Skeletal muscle satellite cell (primary cell): ENCODE results near the gene CTIF.

Experiments
- H3K27me3 ChIP-seq: 2 replicates; pipeline ENCODE4 v1.7.0; 2013; ENCODE audit warnings: low read length; ENCODE audit not compliant: control insufficient read depth, insufficient read depth
- H3K36me3 ChIP-seq: 2 replicates; pipeline ENCODE4 v1.7.0; 2013; ENCODE audit warnings: mild to moderate bottlenecking, control low read depth, low read length; ENCODE audit not compliant: insufficient read depth
- H3K4me1 ChIP-seq: 2 replicates; pipeline ENCODE4 v1.7.0; 2013; ENCODE audit warnings: low read length; ENCODE audit not compliant: control insufficient read depth, insufficient read depth
- H3K4me2 ChIP-seq: 2 replicates; pipeline ENCODE4 v1.7.0; 2013; ENCODE audit warnings: mild to moderate bottlenecking, low read length
- H3K4me3 ChIP-seq: 2 replicates; pipeline ENCODE4 v1.7.0; 2013; ENCODE audit warnings: low read length
- H3K9ac ChIP-seq: 2 replicates; pipeline ENCODE4 v1.7.0; 2013; ENCODE audit warnings: mild to moderate bottlenecking, low read depth, low read length, moderate library complexity
- H3K9me3 ChIP-seq: replicated peaks from 2 replicates; pipeline ENCODE4 v1.7.0; 2013; ENCODE audit warnings: mild to moderate bottlenecking, control low read depth, low read length

Gene CTIF

DNA sequence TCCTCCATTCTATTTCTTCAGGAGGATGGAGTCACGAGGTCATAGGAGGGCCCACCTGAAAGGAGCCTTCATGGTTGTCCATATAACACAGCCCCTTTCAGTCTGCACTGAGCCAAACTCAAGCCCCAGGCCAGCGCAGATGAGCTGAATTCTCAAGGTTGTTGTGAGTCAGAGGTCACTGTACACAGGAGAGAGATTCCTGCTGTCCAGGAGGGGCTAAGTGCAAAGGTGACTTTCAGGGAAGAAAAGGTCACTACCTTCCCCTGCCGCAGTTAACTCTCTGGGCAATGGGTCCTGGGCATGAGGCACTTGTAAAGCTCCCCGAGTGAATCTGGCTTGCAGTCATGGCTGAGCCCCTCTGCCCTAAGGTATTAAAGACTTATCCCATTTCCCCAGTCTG, 150.7 kb downstream of the CTIF start:
- no peaks in the 10 kb centered on the region for H3K27me3 ChIP-seq
- H3K9me3 ChIP-seq: no peaks in the 10 kb centered on the region
- H3K4me1 ChIP-seq: peaks cover 11% of the 10 kb centered on the region
- no peak overlapping the region for H3K4me2 ChIP-seq
- H3K36me3 ChIP-seq: peaks cover 13% of the 10 kb centered on the region
- H3K9ac ChIP-seq: no peak overlapping the region
- H3K4me3 ChIP-seq: no peak overlapping the region

DNA sequence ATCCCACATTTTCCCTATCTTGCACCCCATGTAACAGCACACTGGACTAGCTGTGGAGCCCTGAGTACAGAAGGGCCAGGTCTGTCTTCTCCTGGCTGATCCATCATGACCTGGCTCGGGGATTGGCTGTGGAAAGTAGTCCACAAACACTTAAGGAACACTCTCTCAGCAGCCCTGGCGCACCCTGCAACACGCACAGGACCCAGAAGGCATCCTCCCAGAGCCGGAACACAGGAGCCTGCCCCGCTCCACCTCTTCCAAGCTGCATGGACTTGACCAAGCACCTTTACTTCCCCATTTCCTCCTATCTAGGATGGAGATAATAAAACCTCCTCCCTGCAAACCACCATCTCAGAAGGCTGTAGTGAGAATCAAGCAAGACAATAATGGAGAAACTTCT, 151.7 kb downstream of the CTIF start:
- Histone ChIP-seq H3K36me3 (peaks cover 13% of the 10 kb centered on the region), H3K4me1 (peaks cover 11% of the 10 kb centered on the region), H3K9ac (no peak overlapping the region), H3K4me3 (no peak overlapping the region), H3K9me3 (no peaks in the 10 kb centered on the region), H3K27me3 (no peaks in the 10 kb centered on the region), H3K4me2 (no peak overlapping the region)

DNA sequence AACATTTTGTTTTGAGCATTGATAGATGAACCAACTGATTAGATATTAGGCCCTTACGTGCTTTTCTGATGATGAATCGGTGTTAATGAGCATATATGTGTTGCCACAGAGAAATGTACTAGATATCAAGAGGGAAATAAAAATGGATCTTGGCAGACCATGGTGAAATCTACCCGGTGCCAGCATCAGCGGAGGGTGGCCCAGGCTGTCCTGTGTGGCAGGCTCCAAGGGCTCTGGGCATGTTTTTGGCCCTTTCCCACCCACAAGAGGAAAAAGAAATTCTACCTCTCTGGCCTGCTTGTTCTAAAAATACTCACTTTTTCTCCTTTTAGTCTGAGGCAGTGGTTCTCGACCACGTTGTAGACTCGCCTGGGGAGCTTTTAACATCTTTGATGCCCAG, 154.2 kb downstream of the CTIF start:
- Histone ChIP-seq H3K27me3 (no peaks in the 10 kb centered on the region), H3K9me3 (no peaks in the 10 kb centered on the region), H3K4me1 (peaks cover 11% of the 10 kb centered on the region), H3K4me2 (no peak overlapping the region), H3K36me3 (peaks cover 3% of the 10 kb centered on the region), H3K4me3 (no peak overlapping the region), H3K9ac (no peak overlapping the region)

DNA sequence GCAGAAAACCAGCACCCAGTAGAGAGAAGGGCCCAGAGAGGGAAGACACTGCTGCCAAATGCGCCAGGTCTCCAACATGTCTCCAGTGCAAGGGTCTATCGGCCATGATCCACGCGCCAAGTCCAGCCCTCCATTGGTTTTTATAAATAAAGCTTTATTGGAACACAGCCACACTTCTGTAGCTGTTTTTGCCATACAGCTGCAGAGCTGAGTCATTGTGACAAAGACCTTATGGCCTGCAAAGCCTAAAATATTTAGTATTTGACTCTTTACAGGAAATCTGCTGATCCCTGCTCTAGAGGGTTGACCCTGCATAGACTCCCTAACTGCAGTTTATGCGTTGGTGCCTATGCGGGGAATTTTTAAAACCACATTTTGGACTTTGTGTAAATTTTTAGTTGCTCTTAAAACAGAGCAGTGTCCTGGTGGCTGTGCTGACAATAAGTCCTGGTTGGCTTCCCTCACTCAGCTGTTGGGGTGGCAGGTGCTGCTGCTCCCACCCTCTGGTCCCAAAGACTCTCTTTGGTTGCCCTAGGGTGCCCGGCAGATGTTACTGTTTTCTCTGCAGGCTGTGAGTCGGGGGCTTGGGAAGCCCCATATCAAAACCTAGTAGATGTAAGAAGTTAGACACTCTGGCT, 154.9 kb downstream of the CTIF start:
- H3K9me3 ChIP-seq: no peaks in the 10 kb centered on the region
- H3K36me3 ChIP-seq: peaks cover 3% of the 10 kb centered on the region
- no peak overlapping the region for H3K4me2 ChIP-seq
- peaks cover 11% of the 10 kb centered on the region for H3K4me1 ChIP-seq
- H3K4me3 ChIP-seq: no peak overlapping the region
- H3K27me3 ChIP-seq: no peaks in the 10 kb centered on the region
- H3K9ac ChIP-seq: no peak overlapping the region

DNA sequence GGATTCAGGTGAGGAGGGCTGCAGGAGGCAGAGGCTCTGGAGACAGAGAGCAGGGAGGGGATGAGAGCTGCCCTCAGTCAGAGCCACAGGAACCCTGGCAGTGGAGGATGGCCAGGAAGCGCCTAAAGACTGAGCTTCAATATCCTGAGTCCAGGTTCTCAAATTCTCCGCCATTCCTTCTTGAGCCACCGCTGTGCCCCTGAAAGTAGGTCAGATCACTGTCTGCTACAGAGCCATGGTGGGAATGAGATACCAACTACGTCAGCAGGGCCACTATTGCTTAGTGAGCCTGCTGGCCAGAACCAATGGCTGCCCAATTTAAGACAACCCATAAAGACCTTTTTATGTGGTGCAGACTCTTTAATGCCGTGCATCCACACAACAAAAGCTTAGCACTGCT, 155.5 kb downstream of the CTIF start:
- H3K9ac ChIP-seq: no peak overlapping the region
- peaks cover 11% of the 10 kb centered on the region for H3K4me1 ChIP-seq
- no peaks in the 10 kb centered on the region for H3K9me3 ChIP-seq
- no peaks in the 10 kb centered on the region for H3K36me3 ChIP-seq
- no peak overlapping the region for H3K4me2 ChIP-seq
- no peak overlapping the region for H3K4me3 ChIP-seq
- H3K27me3 ChIP-seq: no peaks in the 10 kb centered on the region

DNA sequence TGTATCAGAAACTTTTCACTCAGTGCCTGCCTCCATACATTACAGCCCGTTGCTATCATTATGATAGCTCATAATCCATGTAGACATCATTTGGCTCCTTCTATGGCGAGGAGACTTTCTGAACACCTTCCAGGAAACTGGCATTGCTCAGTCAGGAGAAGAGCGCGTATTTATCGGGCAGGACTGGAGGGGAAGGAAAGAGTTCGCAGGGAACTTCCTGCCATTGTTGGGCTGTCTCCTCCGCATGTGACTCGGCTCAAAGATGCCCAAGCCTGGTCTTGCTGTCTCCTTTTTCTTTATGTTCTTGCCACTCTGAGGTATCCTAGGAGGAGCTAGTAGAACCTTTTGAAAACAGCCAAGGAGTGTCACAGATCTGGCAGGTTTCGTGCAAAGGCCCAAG, 156.8 kb downstream of the CTIF start:
- H3K27me3 ChIP-seq: no peaks in the 10 kb centered on the region
- H3K4me2 ChIP-seq: no peak overlapping the region
- no peak overlapping the region for H3K4me3 ChIP-seq
- peaks cover 3% of the 10 kb centered on the region for H3K36me3 ChIP-seq
- H3K9me3 ChIP-seq: no peaks in the 10 kb centered on the region
- H3K4me1 ChIP-seq: peaks cover 11% of the 10 kb centered on the region
- H3K9ac ChIP-seq: no peak overlapping the region

DNA sequence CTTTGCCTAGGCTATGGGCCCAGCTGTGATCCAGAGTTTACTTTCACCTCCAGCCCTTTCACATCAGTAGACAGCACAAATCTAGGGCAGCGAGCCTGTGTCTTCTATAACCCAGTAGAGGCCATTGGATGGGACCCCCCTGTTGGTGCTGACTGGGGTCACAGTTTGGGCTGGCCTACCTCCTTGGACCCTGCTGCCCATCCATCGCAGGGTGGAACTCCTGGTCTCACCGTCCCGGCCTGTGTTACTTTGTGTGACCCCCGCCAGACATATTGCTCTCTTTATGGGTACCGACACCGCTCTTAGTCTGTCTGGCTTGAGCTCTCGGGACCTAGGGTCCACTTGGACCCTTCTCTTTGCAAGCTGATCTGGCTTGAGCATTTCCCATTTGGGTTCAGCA, 157.4 kb downstream of the CTIF start:
- Histone ChIP-seq H3K9ac (no peak overlapping the region), H3K4me1 (peaks cover 11% of the 10 kb centered on the region), H3K4me2 (no peak overlapping the region), H3K4me3 (no peak overlapping the region), H3K27me3 (no peaks in the 10 kb centered on the region), H3K36me3 (peaks cover 3% of the 10 kb centered on the region), H3K9me3 (no peaks in the 10 kb centered on the region)

DNA sequence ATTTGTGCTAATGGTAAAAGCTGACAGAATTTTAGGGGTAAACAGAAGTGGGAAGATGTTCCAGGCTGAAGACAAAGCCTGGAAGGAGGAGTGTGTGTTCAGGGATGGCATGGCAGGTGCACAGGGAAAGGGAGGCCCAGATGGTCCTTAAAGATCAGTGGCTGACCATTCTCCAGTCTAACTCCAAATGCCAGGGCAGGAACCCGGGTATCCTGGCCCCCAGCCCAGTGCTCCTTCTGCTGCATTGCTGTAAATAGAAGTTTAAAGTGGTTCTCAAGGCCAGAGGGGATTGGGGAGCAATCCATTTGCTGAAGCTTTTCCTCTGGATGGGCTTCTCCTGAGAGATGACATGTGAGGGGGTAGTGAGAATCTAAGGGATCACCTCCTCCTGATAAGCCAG, 158.6 kb downstream of the CTIF start:
- no peak overlapping the region for H3K9ac ChIP-seq
- no peaks in the 10 kb centered on the region for H3K9me3 ChIP-seq
- no peak overlapping the region for H3K4me3 ChIP-seq
- H3K36me3 ChIP-seq: peaks cover 3% of the 10 kb centered on the region
- H3K4me1 ChIP-seq: peaks cover 11% of the 10 kb centered on the region
- H3K4me2 ChIP-seq: no peak overlapping the region
- no peaks in the 10 kb centered on the region for H3K27me3 ChIP-seq

DNA sequence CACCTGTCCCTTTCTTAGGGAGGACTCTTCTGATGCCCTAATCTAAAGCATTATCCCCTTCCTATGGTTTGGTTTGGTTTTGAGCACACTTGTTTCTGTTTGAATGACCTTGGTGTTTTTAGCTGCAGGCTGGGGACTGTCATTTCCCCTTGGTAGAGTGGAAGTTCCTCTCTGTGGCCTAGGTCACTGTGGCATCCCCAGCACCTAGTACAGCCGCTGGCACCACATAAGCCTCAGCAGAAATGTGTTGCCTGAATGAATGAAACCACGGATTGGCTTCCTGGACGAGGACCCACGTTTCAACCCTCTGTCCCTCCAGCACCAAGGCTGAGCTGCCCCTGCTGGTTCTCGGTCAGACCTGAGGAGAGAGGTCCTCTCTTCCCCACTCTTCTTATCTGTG, 159.9 kb downstream of the CTIF start:
- Histone ChIP-seq H3K4me1 (peaks cover 6% of the 10 kb centered on the region), H3K27me3 (no peaks in the 10 kb centered on the region), H3K9me3 (no peaks in the 10 kb centered on the region), H3K4me2 (no peak overlapping the region), H3K4me3 (no peak overlapping the region), H3K36me3 (peaks cover 3% of the 10 kb centered on the region), H3K9ac (no peak overlapping the region)

DNA sequence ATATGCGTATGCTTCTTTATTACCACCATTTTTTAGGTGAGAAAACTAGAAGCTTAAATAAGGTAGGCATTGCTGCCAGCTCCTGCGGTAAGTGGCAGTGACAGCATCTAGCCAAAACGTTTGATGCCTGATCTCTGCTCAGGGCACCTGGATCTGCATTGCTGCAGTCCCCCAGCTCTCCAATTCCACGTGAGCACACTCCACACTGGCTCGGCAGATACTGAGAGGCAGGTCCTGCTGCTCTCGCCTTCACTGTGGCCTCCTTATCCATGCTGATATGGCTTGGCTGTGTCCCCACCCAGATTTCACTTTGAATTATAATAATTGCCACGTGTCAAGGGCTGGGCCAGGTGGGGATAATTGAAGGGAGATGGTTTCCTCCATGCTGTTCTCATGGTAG, 160.9 kb downstream of the CTIF start:
- peaks cover 8% of the 10 kb centered on the region for H3K36me3 ChIP-seq
- no peaks in the 10 kb centered on the region for H3K27me3 ChIP-seq
- no peaks in the 10 kb centered on the region for H3K4me1 ChIP-seq
- no peak overlapping the region for H3K4me2 ChIP-seq
- H3K4me3 ChIP-seq: no peak overlapping the region
- no peaks in the 10 kb centered on the region for H3K9me3 ChIP-seq
- no peak overlapping the region for H3K9ac ChIP-seq

DNA sequence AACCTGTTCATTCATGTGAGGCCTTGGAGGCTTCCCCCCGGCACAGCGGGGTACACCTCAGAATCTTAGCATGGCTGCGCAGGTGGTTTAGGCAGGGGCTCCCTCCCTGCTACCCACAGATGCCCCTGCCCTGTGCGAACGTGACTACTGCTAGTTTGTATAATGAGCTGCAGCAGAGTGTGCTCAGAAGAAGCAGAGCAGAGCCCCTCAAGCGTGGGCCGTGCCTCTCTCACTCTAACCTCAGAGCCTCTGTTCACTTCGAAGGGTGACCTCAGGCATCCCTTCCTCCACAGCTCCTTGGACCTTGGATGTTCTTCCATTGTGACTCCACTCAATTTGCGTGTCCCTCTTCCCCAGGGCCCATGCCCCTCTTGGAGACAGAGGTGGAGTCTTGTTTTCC, 161.6 kb downstream of the CTIF start:
- no peak overlapping the region for H3K4me3 ChIP-seq
- no peaks in the 10 kb centered on the region for H3K4me1 ChIP-seq
- no peaks in the 10 kb centered on the region for H3K27me3 ChIP-seq
- H3K9ac ChIP-seq: no peak overlapping the region
- no peaks in the 10 kb centered on the region for H3K9me3 ChIP-seq
- H3K4me2 ChIP-seq: no peak overlapping the region
- peaks cover 11% of the 10 kb centered on the region for H3K36me3 ChIP-seq

DNA sequence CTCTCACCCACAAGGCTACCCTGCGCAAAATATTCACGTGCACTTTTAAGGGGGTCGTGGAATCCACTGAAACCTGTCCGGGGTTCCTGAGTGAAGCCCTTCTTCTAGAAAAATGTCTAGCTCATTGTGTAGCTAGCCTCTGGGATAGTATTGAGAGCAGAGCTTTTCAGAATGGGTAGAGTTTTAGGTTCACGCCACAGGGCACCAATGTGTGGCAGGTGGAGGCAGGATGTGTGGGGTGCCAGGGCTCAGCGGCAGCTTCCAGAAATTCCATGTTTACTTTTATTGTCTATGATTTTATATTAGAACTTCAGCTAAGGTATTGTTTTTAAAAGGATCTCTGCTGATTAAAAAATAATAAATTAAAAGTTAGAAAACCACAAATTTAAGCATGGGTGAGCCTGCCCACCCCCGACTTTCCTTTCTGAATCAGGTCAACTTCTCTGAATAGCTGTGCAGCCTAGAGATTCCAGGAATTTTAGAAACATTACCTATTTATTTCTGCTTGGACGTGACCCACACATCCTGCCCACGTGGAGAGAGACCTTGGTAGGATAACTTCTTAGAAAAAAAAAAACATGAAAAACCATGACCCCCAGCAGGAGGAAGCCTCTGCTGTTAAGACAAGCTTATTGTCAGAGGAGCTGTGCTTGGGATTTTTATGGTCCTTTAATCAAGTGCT, 163.7 kb downstream of the CTIF start:
- no peak overlapping the region for H3K4me2 ChIP-seq
- H3K9me3 ChIP-seq: no peaks in the 10 kb centered on the region
- H3K4me1 ChIP-seq: no peaks in the 10 kb centered on the region
- H3K36me3 ChIP-seq: peaks cover 11% of the 10 kb centered on the region
- H3K27me3 ChIP-seq: no peaks in the 10 kb centered on the region
- no peak overlapping the region for H3K4me3 ChIP-seq
- no peak overlapping the region for H3K9ac ChIP-seq
